Activated naive CD4-positive, alpha-beta T cell treated with anti-CD3 and anti-CD28 coated beads, Interleukin-2, amount 10 ng/mL, durations not matched to agents 7 days and 5 days (primary cell): ENCODE data around the gene GRAP.
A peak's percentile ranks its signal among the peaks of the same experiment; 100 is the strongest.

Experiments used
- CTCF ChIA-PET: fragments of 350-600 bp; sonication (Branson Sonifier 250); formaldehyde crosslinking; loops from one replicate; lab custom pipeline; 2021; ENCODE audit warnings: antibody characterized with exemption; lab: Charles Lee
- DNase-seq: peaks from one replicate; pipeline ENCODE4 v3.0.0-alpha.2; 2020
- H3K27ac Mint-ChIP-seq: one replicate; pipeline ENCODE4 v1.8.0; 2021; ENCODE audit warnings: mild to moderate bottlenecking, moderate library complexity, mixed read lengths
- H3K27me3 Mint-ChIP-seq: one replicate; pipeline ENCODE4 v1.8.0; 2021; ENCODE audit warnings: mild to moderate bottlenecking, mixed read lengths
- H3K36me3 Mint-ChIP-seq: one replicate; pipeline ENCODE4 v1.8.0; 2021; ENCODE audit warnings: mixed read lengths
- H3K4me1 Mint-ChIP-seq: one replicate; pipeline ENCODE4 v1.8.0; 2021; ENCODE audit warnings: mixed read lengths
- H3K4me3 Mint-ChIP-seq: one replicate; pipeline ENCODE4 v1.8.0; 2021; ENCODE audit warnings: mild to moderate bottlenecking, moderate library complexity, mixed read lengths
- H3K9me3 Mint-ChIP-seq: one replicate; pipeline ENCODE4 v1.8.0; 2021; ENCODE audit warnings: mixed read lengths

The GRAP gene

DNA sequence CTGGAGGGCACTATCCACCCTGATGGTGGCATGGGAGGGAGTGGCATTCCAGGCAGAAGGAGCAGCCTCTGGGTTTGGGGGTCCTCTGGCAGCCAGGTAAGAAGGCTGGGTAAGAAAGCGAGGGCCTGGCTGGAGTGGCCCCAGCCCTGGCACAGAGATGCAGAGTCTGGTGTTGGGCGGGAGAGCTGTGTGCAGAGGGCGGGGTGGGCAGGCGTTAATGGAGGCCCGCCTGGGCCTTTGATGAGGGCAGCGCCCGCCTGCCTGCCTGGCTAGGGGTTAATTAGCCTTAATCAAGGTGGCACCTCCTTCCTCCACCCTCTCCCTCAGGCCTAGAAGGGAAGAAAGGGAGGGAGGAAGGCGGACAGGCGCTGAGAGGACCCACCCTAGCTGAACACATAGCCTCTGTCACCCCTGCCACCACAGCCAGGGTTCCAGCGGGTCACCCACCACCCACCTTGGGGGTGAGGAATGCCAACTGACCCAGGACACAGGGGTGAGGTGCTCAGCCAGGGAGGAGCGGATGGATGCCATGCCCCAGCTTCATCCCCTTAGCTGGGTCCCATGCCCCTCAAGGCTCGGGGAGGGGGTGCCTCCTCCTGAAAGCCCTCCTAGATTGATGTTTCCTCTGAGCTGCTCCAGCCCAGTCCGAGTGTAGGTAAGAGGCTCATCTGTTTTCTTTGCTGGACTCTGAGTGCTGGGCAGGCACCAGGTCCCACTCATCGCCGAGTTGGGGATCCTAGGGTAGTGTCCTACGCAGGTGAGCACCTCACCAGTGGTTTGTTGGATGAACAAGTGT, 28.8 kb downstream of the GRAP start:
- H3K36me3 Mint-ChIP-seq = peaks cover 25% of the 10 kb centered on the region
- CTCF ChIA-PET = no interaction called here
- H3K27ac Mint-ChIP-seq = no peak overlapping the region
- peaks cover 5% of the 10 kb centered on the region for H3K4me1 Mint-ChIP-seq
- no peaks in the 10 kb centered on the region for H3K9me3 Mint-ChIP-seq
- no peak overlapping the region for H3K4me3 Mint-ChIP-seq
- no peak for DNase-seq
- peaks cover 39% of the 10 kb centered on the region for H3K27me3 Mint-ChIP-seq

DNA sequence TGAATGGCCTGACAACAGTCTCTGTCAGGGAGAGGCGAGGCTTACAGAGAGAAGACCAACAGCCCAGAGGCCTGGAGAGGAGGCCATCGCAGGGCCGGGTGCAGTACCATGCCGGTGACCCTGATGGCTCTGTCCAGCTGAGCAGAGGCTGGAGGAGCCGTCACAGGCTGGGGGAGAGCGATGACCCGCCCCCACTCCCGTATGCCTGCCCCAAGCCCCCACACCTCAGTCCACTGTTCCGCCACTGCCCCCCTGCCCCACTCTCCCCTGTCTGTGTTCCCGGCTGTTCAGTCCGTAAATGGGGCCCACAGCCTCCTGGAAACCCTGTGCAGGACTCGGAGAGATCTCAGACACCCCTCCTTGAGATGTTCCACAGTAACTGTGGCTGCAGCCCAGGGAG, 29.4 kb downstream of the GRAP start:
- H3K36me3 Mint-ChIP-seq = peaks cover 22% of the 10 kb centered on the region
- H3K4me1 Mint-ChIP-seq = no peaks in the 10 kb centered on the region
- no peak overlapping the region for H3K4me3 Mint-ChIP-seq
- CTCF ChIA-PET = no interaction called here
- no peak for DNase-seq
- H3K9me3 Mint-ChIP-seq = no peaks in the 10 kb centered on the region
- no peak overlapping the region for H3K27ac Mint-ChIP-seq
- peaks cover 39% of the 10 kb centered on the region for H3K27me3 Mint-ChIP-seq

DNA sequence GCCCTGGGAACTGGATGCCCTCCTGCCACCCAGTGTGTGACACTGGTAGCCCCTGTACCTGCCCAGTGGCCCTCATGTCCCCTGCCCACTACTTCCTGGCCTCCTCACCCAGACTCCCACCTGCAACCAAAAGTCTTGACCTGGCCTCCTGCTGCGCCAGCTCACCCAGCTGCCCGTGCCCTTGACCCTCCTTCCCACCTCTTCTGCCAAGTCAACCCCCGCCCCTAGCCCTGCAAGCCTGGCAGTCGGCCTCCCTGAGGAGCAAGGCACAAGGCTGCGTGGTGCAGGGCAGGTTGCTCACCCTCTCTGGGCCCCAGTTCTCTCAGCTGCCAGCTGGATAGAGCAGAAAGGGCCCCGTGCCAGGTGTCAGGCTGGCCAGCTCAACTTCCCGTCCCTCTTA, 29.9 kb downstream of the GRAP start:
- H3K27me3 Mint-ChIP-seq = peaks cover 39% of the 10 kb centered on the region
- CTCF ChIA-PET = no interaction called here
- H3K27ac Mint-ChIP-seq = no peak overlapping the region
- no peak for DNase-seq
- peaks cover 19% of the 10 kb centered on the region for H3K36me3 Mint-ChIP-seq
- no peaks in the 10 kb centered on the region for H3K4me1 Mint-ChIP-seq
- no peak overlapping the region for H3K4me3 Mint-ChIP-seq
- no peaks in the 10 kb centered on the region for H3K9me3 Mint-ChIP-seq

DNA sequence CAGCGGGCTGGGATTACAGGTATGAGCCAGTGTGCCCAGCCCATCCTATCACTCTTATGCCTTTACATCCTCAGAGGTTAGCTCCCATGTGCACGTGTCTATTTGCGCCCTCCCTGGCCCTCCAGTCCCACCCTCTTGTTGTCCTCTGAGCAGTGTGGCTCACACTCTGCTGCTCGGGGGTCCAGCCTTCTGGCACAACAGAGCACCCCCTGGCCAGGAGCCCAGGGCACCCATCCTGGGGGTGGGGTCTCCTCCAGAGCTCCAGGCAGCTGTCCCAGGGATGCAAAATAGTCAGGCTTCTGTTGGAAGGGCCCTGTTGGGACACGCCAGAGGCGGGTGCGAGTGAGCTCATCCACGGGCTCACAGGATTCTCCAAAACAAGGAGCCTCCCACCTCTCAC, 30.5 kb downstream of the GRAP start:
- Mint-ChIP-seq H3K27me3 (peaks cover 39% of the 10 kb centered on the region), H3K4me1 (no peaks in the 10 kb centered on the region), H3K27ac (no peak overlapping the region), H3K4me3 (no peak overlapping the region), H3K9me3 (no peaks in the 10 kb centered on the region), H3K36me3 (peaks cover 16% of the 10 kb centered on the region)
- no peak for DNase-seq
- CTCF ChIA-PET = no interaction called here

DNA sequence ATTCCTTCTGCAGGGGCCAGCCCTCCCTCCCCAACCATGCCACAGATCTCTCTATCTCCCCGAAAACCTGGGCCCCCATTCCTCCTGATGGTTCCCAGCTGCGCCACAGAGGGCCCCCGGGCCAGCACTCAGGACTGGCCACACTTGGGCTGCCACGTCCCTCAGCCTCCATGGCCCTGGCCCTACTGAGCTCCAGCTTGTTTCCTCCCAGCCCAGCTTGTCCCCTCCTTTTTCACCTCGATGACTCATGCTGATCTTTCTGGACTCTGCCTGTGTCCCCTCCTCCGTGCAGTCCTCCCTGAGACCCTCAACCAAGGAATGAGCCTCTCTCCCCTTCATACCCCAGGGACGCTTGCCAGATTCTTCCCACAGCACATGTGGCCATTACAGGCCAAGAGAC, 31.3 kb downstream of the GRAP start:
- no peaks in the 10 kb centered on the region for H3K9me3 Mint-ChIP-seq
- H3K4me1 Mint-ChIP-seq = no peaks in the 10 kb centered on the region
- no peak overlapping the region for H3K27ac Mint-ChIP-seq
- DNase-seq = no peak
- H3K36me3 Mint-ChIP-seq = peaks cover 11% of the 10 kb centered on the region
- H3K4me3 Mint-ChIP-seq = no peak overlapping the region
- CTCF ChIA-PET = no interaction called here
- H3K27me3 Mint-ChIP-seq = peaks cover 45% of the 10 kb centered on the region

DNA sequence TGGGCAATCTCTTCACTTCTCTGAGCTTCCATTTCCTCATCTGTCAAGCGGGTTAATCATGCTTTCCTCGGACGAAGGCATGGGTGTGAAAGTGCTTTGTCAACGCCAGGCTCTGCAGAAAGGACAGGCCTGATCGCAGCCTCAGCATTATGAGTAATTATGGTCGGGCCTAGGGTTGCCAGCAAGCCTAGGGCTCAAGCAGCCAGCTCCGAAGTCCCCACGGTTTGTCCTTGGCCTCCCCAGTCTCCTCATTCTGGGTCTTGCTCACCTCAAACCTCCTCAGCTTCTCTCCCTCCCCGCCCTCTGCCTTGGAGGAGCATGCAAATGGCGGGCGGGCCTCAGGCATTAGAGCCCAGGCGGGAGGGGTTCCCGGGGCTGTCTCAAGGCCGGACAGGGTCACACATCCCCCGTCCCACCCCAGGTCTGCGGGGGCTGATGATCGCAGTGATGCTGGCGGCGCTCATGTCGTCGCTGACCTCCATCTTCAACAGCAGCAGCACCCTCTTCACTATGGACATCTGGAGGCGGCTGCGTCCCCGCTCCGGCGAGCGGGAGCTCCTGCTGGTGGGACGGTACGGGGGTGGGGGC, 32.0 kb downstream of the GRAP start:
- H3K27me3 Mint-ChIP-seq = peaks cover 52% of the 10 kb centered on the region
- H3K4me3 Mint-ChIP-seq = no peak overlapping the region
- H3K36me3 Mint-ChIP-seq = peaks cover 6% of the 10 kb centered on the region
- CTCF ChIA-PET = no interaction called here
- no peaks in the 10 kb centered on the region for H3K9me3 Mint-ChIP-seq
- DNase-seq = no peak
- no peak overlapping the region for H3K27ac Mint-ChIP-seq
- no peaks in the 10 kb centered on the region for H3K4me1 Mint-ChIP-seq

DNA sequence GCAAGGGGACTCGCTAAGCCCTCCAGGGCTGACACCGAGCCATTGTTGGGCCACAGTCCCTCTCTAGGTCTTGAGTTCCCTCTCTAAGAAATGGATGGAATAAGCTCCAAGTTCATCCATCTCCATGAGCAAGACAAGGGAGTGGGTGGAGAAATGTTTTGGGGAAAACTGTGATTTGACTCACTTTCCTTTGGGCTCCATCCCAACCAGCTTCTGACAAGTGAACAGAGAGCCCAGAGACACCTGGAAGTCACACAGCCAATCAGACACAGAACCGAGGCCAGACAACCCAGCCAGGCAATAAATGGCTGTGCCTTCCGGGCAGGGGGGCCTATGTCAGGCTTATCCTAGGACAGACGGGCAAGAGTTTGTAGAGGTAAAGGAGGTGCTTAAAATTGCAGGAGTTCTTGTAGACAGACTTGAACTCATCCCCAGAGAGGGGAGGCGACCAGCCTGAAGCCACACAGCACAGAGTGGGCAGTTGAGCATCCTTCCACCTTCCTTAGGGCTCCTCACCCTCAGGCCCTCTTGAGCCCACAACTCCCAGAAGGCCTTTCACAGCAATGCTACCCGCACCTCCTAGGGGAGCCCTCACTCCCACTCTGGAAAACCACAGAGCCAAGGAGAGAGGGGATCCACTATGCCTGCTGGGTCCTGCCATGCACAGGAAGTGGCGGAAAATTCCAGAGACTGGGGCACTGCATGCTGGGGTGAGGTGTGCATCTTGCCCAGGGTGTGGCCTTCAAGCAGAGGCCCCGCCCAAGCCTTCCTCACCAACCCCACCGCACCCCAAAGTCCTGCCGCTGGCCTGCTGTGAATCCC, 32.7 kb downstream of the GRAP start:
- no peak for DNase-seq
- Mint-ChIP-seq H3K27me3 (peaks cover 60% of the 10 kb centered on the region), H3K36me3 (peaks cover 3% of the 10 kb centered on the region), H3K4me1 (no peaks in the 10 kb centered on the region), H3K27ac (no peak overlapping the region), H3K4me3 (no peak overlapping the region), H3K9me3 (no peaks in the 10 kb centered on the region)
- CTCF ChIA-PET = no interaction called here

DNA sequence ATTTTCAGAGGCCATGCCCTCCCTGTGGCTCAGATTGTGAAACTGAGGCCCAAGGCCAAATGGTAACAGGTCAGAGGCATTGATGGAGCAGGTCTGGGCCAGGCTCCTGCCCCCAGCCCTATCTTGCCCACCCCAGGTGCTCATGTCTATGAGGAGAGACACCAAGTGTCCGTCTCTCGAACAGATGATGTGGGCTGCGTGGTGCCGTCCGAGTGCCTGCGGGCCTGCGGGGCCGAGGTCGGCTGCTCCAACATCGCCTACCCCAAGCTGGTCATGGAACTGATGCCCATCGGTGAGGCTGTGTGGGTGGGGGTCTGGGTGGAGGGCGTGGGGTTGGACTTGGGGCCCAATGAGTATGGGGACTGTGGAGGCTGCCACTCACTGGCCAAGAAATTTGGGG, 33.5 kb downstream of the GRAP start:
- H3K4me1 Mint-ChIP-seq = no peaks in the 10 kb centered on the region
- H3K4me3 Mint-ChIP-seq = no peak overlapping the region
- CTCF ChIA-PET = no interaction called here
- no peak for DNase-seq
- no peak overlapping the region for H3K27ac Mint-ChIP-seq
- H3K9me3 Mint-ChIP-seq = no peaks in the 10 kb centered on the region
- peaks cover 63% of the 10 kb centered on the region for H3K27me3 Mint-ChIP-seq
- no peaks in the 10 kb centered on the region for H3K36me3 Mint-ChIP-seq

DNA sequence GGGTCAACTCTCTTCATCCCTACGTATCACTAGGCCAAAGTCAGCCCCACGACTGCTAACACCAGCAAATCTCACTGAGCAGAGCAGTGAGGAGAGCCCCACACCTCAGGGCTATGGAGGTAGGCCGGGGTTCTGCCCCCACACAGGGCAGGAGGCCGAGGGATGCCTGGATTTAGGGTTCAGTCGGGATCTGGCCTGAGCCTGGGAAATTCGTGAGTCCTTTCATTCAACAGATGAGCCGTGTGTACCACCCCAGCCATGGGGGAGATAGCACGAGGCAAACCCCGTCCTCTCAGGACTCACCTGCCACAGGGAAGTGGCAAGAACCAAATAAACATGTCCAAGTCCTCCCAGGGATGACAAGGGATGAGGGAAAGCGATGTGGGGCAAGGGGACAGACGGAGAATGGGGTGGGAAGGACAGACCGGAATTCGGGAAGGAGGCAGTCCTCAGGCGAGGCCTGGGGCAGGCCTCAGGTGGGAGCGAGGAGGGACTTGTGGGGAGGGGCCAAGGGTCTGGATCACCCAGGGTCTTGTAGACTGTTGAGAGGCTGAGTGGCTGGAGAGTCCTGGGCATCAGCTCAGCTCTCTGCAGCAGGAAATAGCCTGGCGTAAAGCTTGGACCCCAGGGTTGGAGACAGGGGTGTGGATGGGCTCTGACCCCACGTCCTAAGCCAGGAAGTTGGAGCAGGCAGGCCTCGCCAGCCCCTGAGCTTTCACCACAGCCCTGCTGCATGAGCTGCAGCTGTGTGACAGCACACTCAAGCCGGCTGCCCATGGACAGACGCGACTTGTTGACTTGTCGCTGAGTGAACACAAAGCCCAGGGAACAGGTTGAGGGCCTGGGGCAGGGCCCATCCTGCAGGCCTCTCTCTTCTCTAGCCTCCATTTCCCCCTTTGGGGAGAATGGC, 34.3 kb downstream of the GRAP start:
- H3K27ac Mint-ChIP-seq = no peak overlapping the region

DNA sequence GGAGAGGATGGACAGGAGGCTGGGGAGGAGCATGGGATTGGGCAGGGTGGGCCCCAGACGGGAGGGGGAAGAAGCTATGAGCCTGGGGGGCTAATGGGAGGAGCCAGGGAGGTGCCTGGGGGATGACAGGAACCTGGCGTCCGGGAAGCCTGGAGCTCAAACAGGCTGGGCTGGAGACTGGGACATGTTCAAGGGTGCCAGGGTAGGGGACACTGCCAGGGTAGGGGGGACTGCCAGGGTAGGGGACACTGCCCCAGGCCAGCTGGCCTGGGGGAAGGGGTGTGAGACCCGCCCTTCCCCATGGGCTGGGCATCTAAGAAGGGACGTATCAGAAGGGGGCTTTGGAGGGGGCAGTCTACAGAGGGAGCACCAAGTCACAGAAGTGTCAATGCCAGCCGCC, 35.2 kb downstream of the GRAP start:
- Mint-ChIP-seq H3K9me3 (no peaks in the 10 kb centered on the region), H3K4me3 (no peak overlapping the region), H3K27ac (no peak overlapping the region), H3K27me3 (peaks cover 62% of the 10 kb centered on the region), H3K4me1 (no peaks in the 10 kb centered on the region), H3K36me3 (no peaks in the 10 kb centered on the region)
- CTCF ChIA-PET = no interaction called here
- no peak for DNase-seq

More for the DNA sequence above, 34.3 kb downstream of the GRAP start:
- Mint-ChIP-seq H3K4me1 (no peaks in the 10 kb centered on the region), H3K4me3 (no peak overlapping the region), H3K27me3 (peaks cover 64% of the 10 kb centered on the region), H3K36me3 (no peaks in the 10 kb centered on the region), H3K9me3 (no peaks in the 10 kb centered on the region)
- CTCF ChIA-PET = no interaction called here
- DNase-seq = no peak

DNA sequence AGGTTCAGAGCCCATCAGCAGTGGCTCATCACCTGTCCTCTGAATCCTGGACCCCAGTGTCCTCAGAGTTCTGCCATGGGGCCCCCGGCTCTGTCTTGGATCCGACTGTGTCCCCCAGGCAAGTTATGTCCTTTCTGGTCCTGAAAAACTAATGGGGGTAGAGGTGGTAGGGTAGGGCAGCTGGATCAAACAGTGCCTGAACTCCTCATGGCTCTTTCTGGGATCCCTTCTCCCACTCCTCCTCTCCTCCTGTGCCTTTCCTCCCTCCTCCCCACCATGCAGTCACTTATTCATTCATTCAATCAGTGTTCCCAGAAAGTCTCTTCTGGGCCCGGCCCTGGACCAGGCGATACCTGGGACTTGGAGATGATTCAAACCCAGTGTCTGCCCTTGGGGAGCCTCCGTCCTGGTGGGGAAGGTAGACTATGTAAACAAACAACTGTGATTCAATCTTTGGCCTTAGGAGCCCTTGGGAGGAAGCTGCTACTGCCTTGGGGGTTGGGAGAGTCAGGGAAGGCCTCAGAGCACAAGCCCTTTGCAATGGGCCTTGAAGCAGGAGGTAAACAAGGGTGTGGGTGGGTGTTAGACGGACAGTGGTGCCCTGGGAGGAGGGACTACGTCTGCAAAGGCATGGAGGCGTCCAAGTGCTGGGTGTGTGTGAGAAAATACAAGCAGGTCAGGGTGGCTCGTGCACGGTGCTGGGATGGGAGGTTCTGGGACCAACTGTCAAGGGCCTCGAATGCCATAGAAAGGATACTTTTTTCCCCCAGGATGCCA, 35.8 kb downstream of the GRAP start:
- H3K4me1 Mint-ChIP-seq = no peaks in the 10 kb centered on the region
- no peak for DNase-seq
- CTCF ChIA-PET = no interaction called here
- peaks cover 57% of the 10 kb centered on the region for H3K27me3 Mint-ChIP-seq
- H3K9me3 Mint-ChIP-seq = no peaks in the 10 kb centered on the region
- H3K27ac Mint-ChIP-seq = peak overlapping the region; percentile 61
- no peaks in the 10 kb centered on the region for H3K36me3 Mint-ChIP-seq
- H3K4me3 Mint-ChIP-seq = no peak overlapping the region

DNA sequence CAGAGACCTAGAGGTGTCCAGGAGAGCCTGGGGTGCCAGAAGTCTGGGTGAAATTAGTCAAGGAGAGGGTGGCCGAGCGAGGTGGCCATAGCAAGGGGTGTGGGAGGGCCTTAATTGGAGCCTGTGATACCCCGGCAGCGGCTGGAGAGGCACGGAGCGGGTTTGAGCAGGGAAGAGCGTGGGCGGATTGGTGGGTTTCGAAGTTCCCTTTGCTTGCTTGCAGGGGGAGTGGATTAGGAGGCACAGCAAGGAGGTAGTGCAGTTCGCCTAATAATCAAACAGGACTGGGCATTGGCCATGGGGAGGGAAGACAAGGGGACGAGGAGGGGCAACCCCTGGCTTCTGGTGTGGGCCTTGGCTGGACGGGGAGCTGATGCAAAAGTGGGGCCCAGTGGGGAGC, 36.8 kb downstream of the GRAP start:
- Mint-ChIP-seq H3K27me3 (peaks cover 56% of the 10 kb centered on the region), H3K36me3 (no peaks in the 10 kb centered on the region), H3K4me3 (no peak overlapping the region), H3K4me1 (peaks cover 3% of the 10 kb centered on the region), H3K9me3 (no peaks in the 10 kb centered on the region), H3K27ac (no peak overlapping the region)
- no peak for DNase-seq
- CTCF ChIA-PET = no interaction called here

DNA sequence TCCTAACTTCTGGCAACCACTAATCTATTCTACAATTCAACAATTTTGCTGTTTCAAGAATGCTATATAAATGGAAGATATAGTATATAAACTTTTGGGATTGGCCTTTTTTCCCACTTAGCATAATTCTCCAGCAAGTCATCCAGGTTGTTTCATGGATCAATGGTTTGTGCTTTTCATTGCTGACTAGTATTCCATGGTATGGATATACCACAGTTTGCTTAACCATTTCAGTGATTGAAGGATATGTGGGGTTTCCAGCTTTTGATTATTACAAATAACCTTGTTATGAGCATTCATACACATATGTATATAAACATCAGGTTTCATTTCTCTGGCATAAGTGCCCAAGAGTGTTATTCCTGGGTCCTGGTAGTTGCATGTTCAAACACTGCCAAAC, 40.1 kb downstream of the GRAP start:
- H3K9me3 Mint-ChIP-seq = no peaks in the 10 kb centered on the region
- CTCF ChIA-PET = no interaction called here
- peaks cover 42% of the 10 kb centered on the region for H3K27me3 Mint-ChIP-seq
- no peak for DNase-seq
- H3K27ac Mint-ChIP-seq = no peak overlapping the region
- no peaks in the 10 kb centered on the region for H3K36me3 Mint-ChIP-seq
- peaks cover 28% of the 10 kb centered on the region for H3K4me1 Mint-ChIP-seq
- no peak overlapping the region for H3K4me3 Mint-ChIP-seq
